RWPE2 (cell line): ENCODE results near the gene PARVA.

Experiments
- ATAC-seq: fragments of 200-7000 bp; cut with Tn5 transposase; 3 replicates; pipeline ENCODE4 v1.9.1; 2021; ENCODE audit warnings: low read depth
- DNase-seq: peaks from one replicate; pipeline ENCODE4 v3.0.0-alpha.2; 2020; ENCODE audit warnings: low spot score
- H3K27ac ChIP-seq: fragments of 450-650 bp; 2 replicates; pipeline ENCODE4 v1.5.1; 2017; ENCODE audit warnings: mild to moderate bottlenecking; ENCODE audit not compliant: poor library complexity, severe bottlenecking
- H3K27me3 ChIP-seq: fragments of 250-450 bp; sonication (Bioruptor Pico); 2 replicates; pipeline ENCODE4 v1.5.1; 2021; ENCODE audit warnings: mild to moderate bottlenecking, moderate library complexity; ENCODE audit not compliant: insufficient read depth, poor library complexity, severe bottlenecking
- H3K36me3 ChIP-seq: fragments of 250-450 bp; sonication (Bioruptor Pico); 2 replicates; pipeline ENCODE4 v1.5.1; 2020; ENCODE audit warnings: low read depth, mild to moderate bottlenecking, moderate library complexity
- H3K4me1 ChIP-seq: fragments of 250-450 bp; sonication (Bioruptor Pico); 2 replicates; pipeline ENCODE4 v1.5.1; 2021; ENCODE audit warnings: mild to moderate bottlenecking, moderate library complexity; ENCODE audit not compliant: insufficient read depth, poor library complexity, severe bottlenecking
- H3K4me3 ChIP-seq: fragments of 250-450 bp; sonication (Bioruptor Pico); 2 replicates; pipeline ENCODE4 v1.5.1; 2021; ENCODE audit warnings: mild to moderate bottlenecking, moderate library complexity; ENCODE audit not compliant: severe bottlenecking
- H3K9me3 ChIP-seq: fragments of 250-450 bp; sonication (Bioruptor Pico); 2 replicates; pipeline ENCODE4 v1.5.1; 2021; ENCODE audit warnings: mild to moderate bottlenecking, moderate library complexity; ENCODE audit not compliant: severe bottlenecking
- CTCF ChIP-seq: fragments of 450-650 bp; IDR thresholded peaks from one replicate; pipeline ENCODE4 v1.5.1; 2017; ENCODE audit warnings: mild to moderate bottlenecking, moderate library complexity; ENCODE audit not compliant: poor library complexity, severe bottlenecking

Gene PARVA

GRCh38 chr11:12451179-12451814 is 73.9 kb downstream of the PARVA start:
- H3K9me3 ChIP-seq, result no peaks in the 10 kb centered on the region
- TF ChIP-seq CTCF, result no peak
- DNase-seq, result no peak
- peak overlapping the region; percentile 47 for H3K27ac ChIP-seq
- no peaks in the 10 kb centered on the region for H3K27me3 ChIP-seq
- peaks cover 28% of the 10 kb centered on the region for H3K4me1 ChIP-seq
- H3K36me3 ChIP-seq, result no peaks in the 10 kb centered on the region
- no peak overlapping the region for H3K4me3 ChIP-seq
- no peak for ATAC-seq

GRCh38 chr11:12453243-12453642 is 75.9 kb downstream of the PARVA start:
- H3K4me3 ChIP-seq, result no peak overlapping the region
- no peaks in the 10 kb centered on the region for H3K9me3 ChIP-seq
- no peak overlapping the region for H3K27ac ChIP-seq
- no peaks in the 10 kb centered on the region for H3K27me3 ChIP-seq
- no peak for DNase-seq
- no peak for TF ChIP-seq CTCF
- peaks cover 28% of the 10 kb centered on the region for H3K4me1 ChIP-seq
- no peaks in the 10 kb centered on the region for H3K36me3 ChIP-seq
- no peak for ATAC-seq

- no peak for TF ChIP-seq CTCF
- Histone ChIP-seq H3K9me3 (no peaks in the 10 kb centered on the region), H3K27ac (no peak overlapping the region), H3K36me3 (no peaks in the 10 kb centered on the region), H3K27me3 (no peaks in the 10 kb centered on the region), H3K4me1 (peaks cover 25% of the 10 kb centered on the region), H3K4me3 (no peak overlapping the region)
- ATAC-seq, result no peak
- no peak for DNase-seq
Measured at GRCh38 chr11:12454782-12455181, 77.4 kb downstream of the PARVA start.

- Histone ChIP-seq H3K27me3 (no peaks in the 10 kb centered on the region), H3K36me3 (no peaks in the 10 kb centered on the region), H3K9me3 (no peaks in the 10 kb centered on the region), H3K4me3 (no peak overlapping the region), H3K4me1 (peaks cover 13% of the 10 kb centered on the region), H3K27ac (no peak overlapping the region)
- ATAC-seq (no peak), DNase-seq (no peak)
- no peak for TF ChIP-seq CTCF
Measured at GRCh38 chr11:12455938-12456337, 78.6 kb downstream of the PARVA start.

GRCh38 chr11:12456651-12457579 is 79.5 kb downstream of the PARVA start:
- H3K4me1 ChIP-seq, result peaks cover 12% of the 10 kb centered on the region
- no peak for DNase-seq
- ATAC-seq, result no peak
- no peaks in the 10 kb centered on the region for H3K27me3 ChIP-seq
- H3K27ac ChIP-seq, result no peak overlapping the region
- TF ChIP-seq CTCF, result no peak
- no peak overlapping the region for H3K4me3 ChIP-seq
- no peaks in the 10 kb centered on the region for H3K9me3 ChIP-seq
- H3K36me3 ChIP-seq, result no peaks in the 10 kb centered on the region
